DMS79 (cell line): ENCODE results near the gene BBS7.

Experiments used
- DNase-seq: peaks from one replicate; lab custom pipeline; 2025; lab: John Stamatoyannopoulos, UW

Gene BBS7

GRCh38 chr4:121869841-121870822, at the start of gene BBS7:
Gene BBS7 (minus strand): TSS chr4:121870474. CDS start chr4:121870313, 161 bp downstream.
- peak; percentile 76 for DNase-seq

GRCh38 chr4:121913667-121914066, 43.4 kb upstream of the BBS7 start:
- DNase-seq: no peak

- DNase-seq: no peak
These were observed 38.1 kb upstream of the BBS7 start for GRCh38 chr4:121908346-121908745.

- DNase-seq: no peak
These were observed 30.1 kb upstream of the BBS7 start for GRCh38 chr4:121900132-121900983.

- DNase-seq: no peak
These were observed 27.9 kb upstream of the BBS7 start for GRCh38 chr4:121898150-121898549.

- no peak for DNase-seq
These were observed 17.9 kb upstream of the BBS7 start for GRCh38 chr4:121888134-121888533.

- DNase-seq: no peak
These were observed 14.8 kb upstream of the BBS7 start for GRCh38 chr4:121885115-121885514.

- no peak for DNase-seq
These were observed 10.9 kb upstream of the BBS7 start for GRCh38 chr4:121881158-121881557.

- no peak for DNase-seq
These were observed 8.9 kb upstream of the BBS7 start for GRCh38 chr4:121879135-121879534.

GRCh38 chr4:121877041-121877773, 6.9 kb upstream of the BBS7 start:
- DNase-seq: no peak

- DNase-seq: no peak
These were observed 5.8 kb upstream of the BBS7 start for GRCh38 chr4:121876070-121876469.

GRCh38 chr4:121875652-121876051, 5.4 kb upstream of the BBS7 start:
- no peak for DNase-seq

- DNase-seq: no peak
These were observed 3.3 kb upstream of the BBS7 start for GRCh38 chr4:121873604-121874003.

- no peak for DNase-seq
These were observed 6.5 kb downstream of the BBS7 start for GRCh38 chr4:121863799-121864198.

- DNase-seq: no peak
These were observed 8.8 kb downstream of the BBS7 start for GRCh38 chr4:121861426-121861825.

GRCh38 chr4:121860121-121860520, 10.2 kb downstream of the BBS7 start:
- DNase-seq: no peak

- no peak for DNase-seq
These were observed 18.9 kb downstream of the BBS7 start for GRCh38 chr4:121851354-121851753.

- DNase-seq: no peak
These were observed 23.6 kb downstream of the BBS7 start for GRCh38 chr4:121846662-121847061.

GRCh38 chr4:121842862-121843261, 27.4 kb downstream of the BBS7 start:
- DNase-seq: no peak

- no peak for DNase-seq
These were observed 32.1 kb downstream of the BBS7 start for GRCh38 chr4:121838136-121838535.

GRCh38 chr4:121829511-121829910, 40.8 kb downstream of the BBS7 start:
- DNase-seq: no peak

GRCh38 chr4:121827853-121828252, 42.4 kb downstream of the BBS7 start:
- no peak for DNase-seq
